Measurements from ENCODE around the gene VAPA. TPM values are rescaled to one million over a fixed set of nuclear protein-coding genes. Genes with fewer than 3 reads are reported as not detected.

The VAPA gene
- total RNA-seq, 1 experiment from 2014 or later, result 137 TPM

DNA sequence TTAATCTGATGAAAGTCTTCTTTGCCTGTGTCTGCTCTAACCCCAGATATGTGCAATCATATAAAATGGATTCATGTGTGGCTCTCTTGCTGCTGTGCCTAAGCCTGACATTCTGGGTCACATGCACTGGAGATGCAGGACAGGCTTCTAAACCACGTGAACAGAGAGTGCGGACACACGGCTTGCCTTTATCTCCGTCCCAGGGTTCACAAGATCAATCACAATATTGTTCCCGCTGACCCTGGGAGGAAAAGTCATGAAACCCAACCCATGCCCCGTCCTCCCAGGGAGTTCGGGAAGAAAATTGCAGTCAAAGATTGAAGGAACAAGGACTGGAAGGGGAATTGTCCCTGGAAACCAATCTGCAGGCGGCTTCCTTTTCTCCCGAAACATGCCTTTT lies 74.8 kb downstream of the VAPA start:
- Mint-ChIP-seq H3K9me3 (no peaks in the 10 kb centered on the region), H3K27me3 (ENCODE audit: low read depth) (no peaks in the 10 kb centered on the region; the same call in 1 of the 2 replicates), H3K4me3 (no peak overlapping the region), H3K36me3 (no peaks in the 10 kb centered on the region), H3K4me1 (no peaks in the 10 kb centered on the region), H3K27ac (no peak overlapping the region)
- no peak for TF ChIP-seq MYBL2 (CRISPR knock-in tag; IDR thresholded peaks at IDR 0.05)
- TF ChIP-seq, protein P1, sequence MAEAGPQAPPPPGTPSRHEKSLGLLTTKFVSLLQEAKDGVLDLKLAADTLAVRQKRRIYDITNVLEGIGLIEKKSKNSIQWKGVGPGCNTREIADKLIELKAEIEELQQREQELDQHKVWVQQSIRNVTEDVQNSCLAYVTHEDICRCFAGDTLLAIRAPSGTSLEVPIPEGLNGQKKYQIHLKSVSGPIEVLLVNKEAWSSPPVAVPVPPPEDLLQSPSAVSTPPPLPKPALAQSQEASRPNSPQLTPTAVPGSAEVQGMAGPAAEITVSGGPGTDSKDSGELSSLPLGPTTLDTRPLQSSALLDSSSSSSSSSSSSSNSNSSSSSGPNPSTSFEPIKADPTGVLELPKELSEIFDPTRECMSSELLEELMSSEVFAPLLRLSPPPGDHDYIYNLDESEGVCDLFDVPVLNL (CRISPR knock-in tag; IDR thresholded peaks at IDR 0.05; ENCODE audit: borderline replicate concordance, low read depth), result no peak
- no peak for TF ChIP-seq RELA (CRISPR knock-in tag; IDR thresholded peaks at IDR 0.05; ENCODE audit: borderline replicate concordance)
- TF ChIP-seq ZNF423 (CRISPR knock-in tag; IDR thresholded peaks at IDR 0.05), result no peak
- TF ChIP-seq NFATC4 (CRISPR knock-in tag; IDR thresholded peaks at IDR 0.05), result no peak
- TF ChIP-seq NFE2L1 (CRISPR knock-in tag; IDR thresholded peaks at IDR 0.05), result no peak
- TF ChIP-seq HMGXB4 (CRISPR knock-in tag; IDR thresholded peaks at IDR 0.05), result no peak
- no peak for TF ChIP-seq SMAD3 (CRISPR knock-in tag; IDR thresholded peaks at IDR 0.05; ENCODE audit: borderline replicate concordance)
- TF ChIP-seq FOXP4 (CRISPR knock-in tag; IDR thresholded peaks at IDR 0.05), result no peak
- POLR2A ChIA-PET, result no interaction called here
- CTCF ChIA-PET, result interaction anchor here (0.8 kb wide), 1 partner anchor 504 kb away, joined by 3 read pairs; no protein-coding TSS in a partner anchor
- DNase-seq (ENCODE audit: low spot score), result no peak
- ATAC-seq, result no peak

GRCh38 chr18:9989481-9989880 lies 75.7 kb downstream of the VAPA start:
- no peak overlapping the region for H3K27ac Mint-ChIP-seq
- H3K4me1 Mint-ChIP-seq, result no peaks in the 10 kb centered on the region
- no peaks in the 10 kb centered on the region for H3K36me3 Mint-ChIP-seq
- no peak for ATAC-seq
- no peak for DNase-seq (ENCODE audit: low spot score)
- H3K27me3 Mint-ChIP-seq (ENCODE audit: low read depth), result no peaks in the 10 kb centered on the region; the same call in 1 of the 2 replicates
- POLR2A ChIA-PET, result no interaction called here
- CTCF ChIA-PET, result interaction anchor here (0.6 kb wide), 1 partner anchor 29 kb away, joined by 3 read pairs; no protein-coding TSS in a partner anchor
- H3K4me3 Mint-ChIP-seq, result no peak overlapping the region
- no peaks in the 10 kb centered on the region for H3K9me3 Mint-ChIP-seq
- TF ChIP-seq MXD4 (CRISPR knock-in tag; IDR thresholded peaks at IDR 0.05; ENCODE audit: borderline replicate concordance) (no peak), ATF1 (CRISPR knock-in tag; IDR thresholded peaks at IDR 0.05) (no peak), NFATC4 (CRISPR knock-in tag; IDR thresholded peaks at IDR 0.05) (no peak), ZNF425 (CRISPR knock-in tag; conservative IDR thresholded peaks at IDR 0.05) (no peak), ZNF138 (CRISPR knock-in tag; conservative IDR thresholded peaks at IDR 0.05) (no peak)
- TF ChIP-seq, protein P2, sequence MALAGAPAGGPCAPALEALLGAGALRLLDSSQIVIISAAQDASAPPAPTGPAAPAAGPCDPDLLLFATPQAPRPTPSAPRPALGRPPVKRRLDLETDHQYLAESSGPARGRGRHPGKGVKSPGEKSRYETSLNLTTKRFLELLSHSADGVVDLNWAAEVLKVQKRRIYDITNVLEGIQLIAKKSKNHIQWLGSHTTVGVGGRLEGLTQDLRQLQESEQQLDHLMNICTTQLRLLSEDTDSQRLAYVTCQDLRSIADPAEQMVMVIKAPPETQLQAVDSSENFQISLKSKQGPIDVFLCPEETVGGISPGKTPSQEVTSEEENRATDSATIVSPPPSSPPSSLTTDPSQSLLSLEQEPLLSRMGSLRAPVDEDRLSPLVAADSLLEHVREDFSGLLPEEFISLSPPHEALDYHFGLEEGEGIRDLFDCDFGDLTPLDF (CRISPR knock-in tag; IDR thresholded peaks at IDR 0.05), result no peak
- TF ChIP-seq, protein P3, sequence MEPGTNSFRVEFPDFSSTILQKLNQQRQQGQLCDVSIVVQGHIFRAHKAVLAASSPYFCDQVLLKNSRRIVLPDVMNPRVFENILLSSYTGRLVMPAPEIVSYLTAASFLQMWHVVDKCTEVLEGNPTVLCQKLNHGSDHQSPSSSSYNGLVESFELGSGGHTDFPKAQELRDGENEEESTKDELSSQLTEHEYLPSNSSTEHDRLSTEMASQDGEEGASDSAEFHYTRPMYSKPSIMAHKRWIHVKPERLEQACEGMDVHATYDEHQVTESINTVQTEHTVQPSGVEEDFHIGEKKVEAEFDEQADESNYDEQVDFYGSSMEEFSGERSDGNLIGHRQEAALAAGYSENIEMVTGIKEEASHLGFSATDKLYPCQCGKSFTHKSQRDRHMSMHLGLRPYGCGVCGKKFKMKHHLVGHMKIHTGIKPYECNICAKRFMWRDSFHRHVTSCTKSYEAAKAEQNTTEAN (CRISPR knock-in tag; IDR thresholded peaks at IDR 0.05), result no peak
- TF ChIP-seq, protein P4, sequence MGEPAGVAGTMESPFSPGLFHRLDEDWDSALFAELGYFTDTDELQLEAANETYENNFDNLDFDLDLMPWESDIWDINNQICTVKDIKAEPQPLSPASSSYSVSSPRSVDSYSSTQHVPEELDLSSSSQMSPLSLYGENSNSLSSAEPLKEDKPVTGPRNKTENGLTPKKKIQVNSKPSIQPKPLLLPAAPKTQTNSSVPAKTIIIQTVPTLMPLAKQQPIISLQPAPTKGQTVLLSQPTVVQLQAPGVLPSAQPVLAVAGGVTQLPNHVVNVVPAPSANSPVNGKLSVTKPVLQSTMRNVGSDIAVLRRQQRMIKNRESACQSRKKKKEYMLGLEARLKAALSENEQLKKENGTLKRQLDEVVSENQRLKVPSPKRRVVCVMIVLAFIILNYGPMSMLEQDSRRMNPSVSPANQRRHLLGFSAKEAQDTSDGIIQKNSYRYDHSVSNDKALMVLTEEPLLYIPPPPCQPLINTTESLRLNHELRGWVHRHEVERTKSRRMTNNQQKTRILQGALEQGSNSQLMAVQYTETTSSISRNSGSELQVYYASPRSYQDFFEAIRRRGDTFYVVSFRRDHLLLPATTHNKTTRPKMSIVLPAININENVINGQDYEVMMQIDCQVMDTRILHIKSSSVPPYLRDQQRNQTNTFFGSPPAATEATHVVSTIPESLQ (CRISPR knock-in tag; IDR thresholded peaks at IDR 0.05), result no peak
- TF ChIP-seq, protein P5, sequence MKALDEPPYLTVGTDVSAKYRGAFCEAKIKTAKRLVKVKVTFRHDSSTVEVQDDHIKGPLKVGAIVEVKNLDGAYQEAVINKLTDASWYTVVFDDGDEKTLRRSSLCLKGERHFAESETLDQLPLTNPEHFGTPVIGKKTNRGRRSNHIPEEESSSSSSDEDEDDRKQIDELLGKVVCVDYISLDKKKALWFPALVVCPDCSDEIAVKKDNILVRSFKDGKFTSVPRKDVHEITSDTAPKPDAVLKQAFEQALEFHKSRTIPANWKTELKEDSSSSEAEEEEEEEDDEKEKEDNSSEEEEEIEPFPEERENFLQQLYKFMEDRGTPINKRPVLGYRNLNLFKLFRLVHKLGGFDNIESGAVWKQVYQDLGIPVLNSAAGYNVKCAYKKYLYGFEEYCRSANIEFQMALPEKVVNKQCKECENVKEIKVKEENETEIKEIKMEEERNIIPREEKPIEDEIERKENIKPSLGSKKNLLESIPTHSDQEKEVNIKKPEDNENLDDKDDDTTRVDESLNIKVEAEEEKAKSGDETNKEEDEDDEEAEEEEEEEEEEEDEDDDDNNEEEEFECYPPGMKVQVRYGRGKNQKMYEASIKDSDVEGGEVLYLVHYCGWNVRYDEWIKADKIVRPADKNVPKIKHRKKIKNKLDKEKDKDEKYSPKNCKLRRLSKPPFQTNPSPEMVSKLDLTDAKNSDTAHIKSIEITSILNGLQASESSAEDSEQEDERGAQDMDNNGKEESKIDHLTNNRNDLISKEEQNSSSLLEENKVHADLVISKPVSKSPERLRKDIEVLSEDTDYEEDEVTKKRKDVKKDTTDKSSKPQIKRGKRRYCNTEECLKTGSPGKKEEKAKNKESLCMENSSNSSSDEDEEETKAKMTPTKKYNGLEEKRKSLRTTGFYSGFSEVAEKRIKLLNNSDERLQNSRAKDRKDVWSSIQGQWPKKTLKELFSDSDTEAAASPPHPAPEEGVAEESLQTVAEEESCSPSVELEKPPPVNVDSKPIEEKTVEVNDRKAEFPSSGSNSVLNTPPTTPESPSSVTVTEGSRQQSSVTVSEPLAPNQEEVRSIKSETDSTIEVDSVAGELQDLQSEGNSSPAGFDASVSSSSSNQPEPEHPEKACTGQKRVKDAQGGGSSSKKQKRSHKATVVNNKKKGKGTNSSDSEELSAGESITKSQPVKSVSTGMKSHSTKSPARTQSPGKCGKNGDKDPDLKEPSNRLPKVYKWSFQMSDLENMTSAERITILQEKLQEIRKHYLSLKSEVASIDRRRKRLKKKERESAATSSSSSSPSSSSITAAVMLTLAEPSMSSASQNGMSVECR (CRISPR knock-in tag; IDR thresholded peaks at IDR 0.05; ENCODE audit: borderline replicate concordance), result no peak
